ENCODE measurements around the gene RETREG2. TPM values are rescaled to one million over a fixed set of nuclear protein-coding genes. Genes with fewer than 3 reads are reported as not detected.

Gene RETREG2
- total RNA-seq, 1 donor from 2014 or later, result 43.7 TPM

DNA sequence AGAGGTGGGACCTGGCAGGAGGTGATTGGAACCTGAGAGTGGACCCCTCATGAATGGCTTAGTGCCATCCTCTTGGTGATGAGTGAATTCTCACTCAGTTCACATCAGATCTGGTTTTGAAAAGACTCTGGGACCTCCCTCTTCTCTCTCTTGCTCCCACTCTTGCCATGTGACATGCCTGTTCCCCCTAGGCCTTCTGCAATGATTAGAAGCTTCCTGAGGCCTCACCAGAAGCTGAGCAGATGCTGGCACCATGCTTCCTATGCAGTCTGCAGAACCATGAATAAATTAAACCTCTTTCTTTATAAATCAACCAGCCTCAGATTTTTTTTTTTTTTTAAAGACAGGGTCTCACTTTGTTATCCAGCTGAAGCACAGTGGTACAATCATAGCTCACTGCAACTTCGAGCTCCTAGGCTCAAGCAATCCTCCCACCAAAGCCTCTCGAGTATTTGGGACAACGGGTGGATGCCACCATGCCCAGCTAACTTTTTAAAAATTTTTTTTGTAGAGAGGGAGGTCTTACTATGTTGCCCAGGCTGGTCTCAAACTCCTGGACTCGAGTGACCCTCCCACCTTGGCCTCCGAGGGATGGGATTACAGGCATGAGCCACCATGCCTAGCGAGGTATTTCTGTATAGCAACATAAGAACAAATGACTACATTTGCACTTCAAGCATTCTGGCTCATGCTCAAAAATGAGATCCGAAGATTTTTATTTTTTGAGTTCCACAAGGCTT, 26.5 kb downstream of the RETREG2 start:
- Histone ChIP-seq H3K27ac (no peak overlapping the region), H3K36me3 (peaks cover 0 to 8% of the 10 kb centered on the region in 2 donors), H3K9me3 (no peaks in the 10 kb centered on the region), H3K4me3 (no peak overlapping the region), H3K27me3 (no peaks in the 10 kb centered on the region), H3K4me1 (peaks cover 22% of the 10 kb centered on the region)
- peak in 1 of 2 donors; percentile 77 for DNase-seq (ENCODE audit: extremely low spot score in 2 of 2)
- no peak for TF ChIP-seq POLR2AphosphoS5 (IDR thresholded peaks at IDR 0.05; ENCODE audit: insufficient read depth in 1 of 2, low read depth in 1 of 2)
- TF ChIP-seq POLR2A (IDR thresholded peaks at IDR 0.05), result no peak
- TF ChIP-seq CTCF (IDR thresholded peaks at IDR 0.05), result no peak
- intact Hi-C loops (cut with DNase I), result no loop called here

DNA sequence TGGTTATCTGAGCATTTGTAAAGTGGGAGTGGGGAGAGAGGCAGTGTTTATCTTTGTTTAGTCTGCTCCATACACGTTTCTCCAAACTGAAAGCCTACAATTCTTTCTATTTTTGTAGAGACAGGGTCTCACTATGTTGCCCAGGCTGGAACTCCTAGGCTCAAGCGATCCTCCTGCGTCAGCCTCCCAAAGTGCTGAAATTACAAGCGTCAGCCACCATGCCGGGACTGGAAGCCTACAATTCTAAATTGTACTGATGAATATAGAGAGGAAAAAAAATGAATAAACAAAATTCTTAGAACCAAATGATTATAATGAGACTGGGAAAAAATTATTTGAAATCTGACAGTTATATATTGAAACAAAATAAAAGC, 27.1 kb downstream of the RETREG2 start:
- TF ChIP-seq CTCF (IDR thresholded peaks at IDR 0.05) (no peak), POLR2A (IDR thresholded peaks at IDR 0.05) (no peak), POLR2AphosphoS5 (IDR thresholded peaks at IDR 0.05; ENCODE audit: insufficient read depth in 1 of 2, low read depth in 1 of 2) (no peak)
- H3K4me3 ChIP-seq, result no peak overlapping the region
- no peak overlapping the region for H3K27ac ChIP-seq
- peaks cover 0 to 9% of the 10 kb centered on the region in 2 donors for H3K36me3 ChIP-seq
- intact Hi-C loops (cut with DNase I), result no loop called here
- H3K9me3 ChIP-seq, result no peaks in the 10 kb centered on the region
- peak in 1 of 2 donors; percentile 11 for DNase-seq (ENCODE audit: extremely low spot score in 2 of 2)
- H3K4me1 ChIP-seq, result peaks cover 22% of the 10 kb centered on the region
- H3K27me3 ChIP-seq, result no peaks in the 10 kb centered on the region

GRCh38 chr2:219205981-219206327, 27.9 kb downstream of the RETREG2 start:
- H3K36me3 ChIP-seq, result peaks cover 0 to 13% of the 10 kb centered on the region in 2 donors
- no peaks in the 10 kb centered on the region for H3K9me3 ChIP-seq
- H3K4me3 ChIP-seq, result peak overlapping the region; percentile 63 to 79
- H3K27me3 ChIP-seq, result no peaks in the 10 kb centered on the region
- H3K4me1 ChIP-seq, result peaks cover 22% of the 10 kb centered on the region
- DNase-seq (ENCODE audit: extremely low spot score in 2 of 2), result no peak
- intact Hi-C loops (cut with DNase I), result no loop called here
- peak overlapping the region; percentile 97 for H3K27ac ChIP-seq
- TF ChIP-seq POLR2A (IDR thresholded peaks at IDR 0.05) (no peak), CTCF (IDR thresholded peaks at IDR 0.05) (no peak), POLR2AphosphoS5 (IDR thresholded peaks at IDR 0.05; ENCODE audit: insufficient read depth in 1 of 2, low read depth in 1 of 2) (no peak)

- peak within 1 kb of the TSS; percentile 97 for H3K27ac ChIP-seq
- TF ChIP-seq POLR2AphosphoS5 (IDR thresholded peaks at IDR 0.05; ENCODE audit: insufficient read depth in 1 of 2, low read depth in 1 of 2), result peak; percentile 75 to 97
- peak; percentile 96 for TF ChIP-seq POLR2A (IDR thresholded peaks at IDR 0.05)
- TF ChIP-seq CTCF (IDR thresholded peaks at IDR 0.05), result peak in 1 of 3 experiments; percentile 30
- H3K4me3 ChIP-seq, result peak within 1 kb of the TSS; percentile 63 to 79
- peaks cover 0 to 13% of the 10 kb centered on the region in 2 donors for H3K36me3 ChIP-seq
- H3K27me3 ChIP-seq, result no peaks in the 10 kb centered on the region
- no peaks in the 10 kb centered on the region for H3K9me3 ChIP-seq
- peak in 1 of 2 donors; percentile 95 for DNase-seq (ENCODE audit: extremely low spot score in 2 of 2)
- intact Hi-C loops (cut with DNase I), result no loop called here
- H3K4me1 ChIP-seq, result peaks cover 22% of the 10 kb centered on the region
Observed at GRCh38 chr2:219206328-219207133, 28.5 kb downstream of the RETREG2 start, which contains the start of gene ZFAND2B. Gene ZFAND2B, plus strand, starts transcription at chr2:219206782. Its CDS starts 206 bp downstream, at chr2:219206988.
